Endothelial cell of umbilical vein (primary cell): Measurements from ENCODE around the gene TRPC6.

Source experiments
- EZH2 ChIP-seq: IDR thresholded peaks from 2 replicates; pipeline ENCODE4 v1.6.1; 2012; ENCODE audit warnings: borderline replicate concordance, low read depth, mild to moderate bottlenecking, moderate library complexity, low read length, inconsistent platforms; ENCODE audit not compliant: severe bottlenecking
- FOS ChIP-seq: IDR thresholded peaks from 2 replicates; pipeline ENCODE4 v1.6.1; 2011; ENCODE audit warnings: mild to moderate bottlenecking, low read length, moderate library complexity, borderline replicate concordance; ENCODE audit not compliant: insufficient read depth
- GATA2 ChIP-seq: IDR thresholded peaks from 2 replicates; pipeline ENCODE4 v1.7.0; 2011; ENCODE audit warnings: low read depth, mild to moderate bottlenecking, moderate library complexity, mixed read lengths, low read length; ENCODE audit not compliant: insufficient read length, insufficient read depth
- POLR2A ChIP-seq: IDR thresholded peaks from 2 replicates; pipeline ENCODE4 v1.6.1; 2012; ENCODE audit warnings: low read depth, mild to moderate bottlenecking, control low read depth, low read length
- TF ChIP-seq, protein P1 (sequence below), 2 donors: IDR thresholded peaks; 1 replicate in 1 of 2; 2 replicates in 1 of 2; pipeline ENCODE4 v1.5.1; 2011; ENCODE audit warnings: low read length in 2 of 2, mild to moderate bottlenecking in 2 of 2, moderate library complexity in 2 of 2, control low read depth in 1 of 2, inconsistent platforms in 1 of 2, low read depth in 1 of 2; ENCODE audit not compliant: insufficient read depth in 1 of 2; ENCODE audit errors: extremely low read depth in 1 of 2

DNA sequence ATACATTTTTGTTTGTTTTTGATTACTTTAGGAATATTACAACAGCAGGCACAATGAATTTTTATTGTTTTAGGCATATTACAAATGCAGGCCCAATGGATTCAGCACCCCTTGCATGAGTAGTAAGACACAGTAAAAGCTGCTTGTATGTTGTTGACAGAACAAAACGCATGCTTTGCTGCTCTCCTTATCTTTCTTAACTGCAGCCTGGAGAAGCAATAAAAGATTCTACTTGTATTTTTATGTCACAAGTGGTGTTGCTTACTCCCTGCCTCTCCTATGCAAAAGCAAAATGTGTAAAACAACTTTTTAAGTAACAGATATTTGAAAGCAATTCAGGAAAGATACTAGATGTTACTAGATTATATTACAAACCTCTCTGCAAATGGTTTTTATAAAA lies 73.9 kb downstream of the TRPC6 start:
- TF ChIP-seq, protein P1, sequence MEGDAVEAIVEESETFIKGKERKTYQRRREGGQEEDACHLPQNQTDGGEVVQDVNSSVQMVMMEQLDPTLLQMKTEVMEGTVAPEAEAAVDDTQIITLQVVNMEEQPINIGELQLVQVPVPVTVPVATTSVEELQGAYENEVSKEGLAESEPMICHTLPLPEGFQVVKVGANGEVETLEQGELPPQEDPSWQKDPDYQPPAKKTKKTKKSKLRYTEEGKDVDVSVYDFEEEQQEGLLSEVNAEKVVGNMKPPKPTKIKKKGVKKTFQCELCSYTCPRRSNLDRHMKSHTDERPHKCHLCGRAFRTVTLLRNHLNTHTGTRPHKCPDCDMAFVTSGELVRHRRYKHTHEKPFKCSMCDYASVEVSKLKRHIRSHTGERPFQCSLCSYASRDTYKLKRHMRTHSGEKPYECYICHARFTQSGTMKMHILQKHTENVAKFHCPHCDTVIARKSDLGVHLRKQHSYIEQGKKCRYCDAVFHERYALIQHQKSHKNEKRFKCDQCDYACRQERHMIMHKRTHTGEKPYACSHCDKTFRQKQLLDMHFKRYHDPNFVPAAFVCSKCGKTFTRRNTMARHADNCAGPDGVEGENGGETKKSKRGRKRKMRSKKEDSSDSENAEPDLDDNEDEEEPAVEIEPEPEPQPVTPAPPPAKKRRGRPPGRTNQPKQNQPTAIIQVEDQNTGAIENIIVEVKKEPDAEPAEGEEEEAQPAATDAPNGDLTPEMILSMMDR (IDR thresholded peaks at IDR 0.05; ENCODE audit: extremely low read depth in 1 of 2, insufficient read depth in 1 of 2, low read depth in 1 of 2, low read length in 2 of 2): no peak
- TF ChIP-seq POLR2A: no peak
- TF ChIP-seq EZH2: no peak
- no peak for TF ChIP-seq GATA2
- TF ChIP-seq FOS: no peak
